Measurements from ENCODE around the gene PIGR.

Gene PIGR

DNA sequence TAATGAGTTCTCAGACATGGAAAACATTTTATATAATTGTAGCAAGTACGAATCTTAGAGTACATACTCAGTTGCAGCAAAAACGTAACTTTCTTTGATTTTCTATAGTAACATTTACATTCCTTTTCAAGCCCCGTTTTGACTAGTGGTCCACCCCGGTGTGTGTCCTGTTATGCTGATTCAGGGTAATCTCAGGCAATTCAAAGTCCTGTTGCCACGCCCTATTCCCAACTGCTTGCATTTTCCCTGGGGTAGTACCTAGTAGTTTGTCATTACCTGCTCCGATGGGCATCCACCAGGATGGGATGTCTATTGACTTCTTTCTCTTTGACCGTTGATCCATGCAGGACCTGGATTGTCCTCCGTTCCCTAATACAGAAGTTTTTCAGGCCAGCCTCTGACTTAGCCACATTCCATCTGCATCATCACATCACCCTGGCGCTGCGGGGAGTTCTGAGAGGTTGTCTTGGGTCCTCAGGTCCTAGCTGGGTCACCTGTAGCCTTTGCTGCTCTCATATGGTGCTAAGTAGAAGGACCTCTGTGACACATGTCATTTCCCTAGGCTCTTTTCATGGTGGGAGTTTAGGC, 39.0 kb upstream of the PIGR start:
- Histone ChIP-seq H3K4me3 (ENCODE audit: severe bottlenecking) (no peak overlapping the region), H3K27ac (ENCODE audit: poor library complexity, severe bottlenecking) (no peak overlapping the region), H3K36me3 (ENCODE audit: low read depth) (no peaks in the 10 kb centered on the region), H3K9me3 (ENCODE audit: severe bottlenecking) (no peaks in the 10 kb centered on the region), H3K27me3 (ENCODE audit: insufficient read depth, poor library complexity, severe bottlenecking) (no peaks in the 10 kb centered on the region), H3K4me1 (ENCODE audit: insufficient read depth, poor library complexity, severe bottlenecking) (no peaks in the 10 kb centered on the region)
- no peak for ATAC-seq (ENCODE audit: low read depth)
- TF ChIP-seq, protein P1, sequence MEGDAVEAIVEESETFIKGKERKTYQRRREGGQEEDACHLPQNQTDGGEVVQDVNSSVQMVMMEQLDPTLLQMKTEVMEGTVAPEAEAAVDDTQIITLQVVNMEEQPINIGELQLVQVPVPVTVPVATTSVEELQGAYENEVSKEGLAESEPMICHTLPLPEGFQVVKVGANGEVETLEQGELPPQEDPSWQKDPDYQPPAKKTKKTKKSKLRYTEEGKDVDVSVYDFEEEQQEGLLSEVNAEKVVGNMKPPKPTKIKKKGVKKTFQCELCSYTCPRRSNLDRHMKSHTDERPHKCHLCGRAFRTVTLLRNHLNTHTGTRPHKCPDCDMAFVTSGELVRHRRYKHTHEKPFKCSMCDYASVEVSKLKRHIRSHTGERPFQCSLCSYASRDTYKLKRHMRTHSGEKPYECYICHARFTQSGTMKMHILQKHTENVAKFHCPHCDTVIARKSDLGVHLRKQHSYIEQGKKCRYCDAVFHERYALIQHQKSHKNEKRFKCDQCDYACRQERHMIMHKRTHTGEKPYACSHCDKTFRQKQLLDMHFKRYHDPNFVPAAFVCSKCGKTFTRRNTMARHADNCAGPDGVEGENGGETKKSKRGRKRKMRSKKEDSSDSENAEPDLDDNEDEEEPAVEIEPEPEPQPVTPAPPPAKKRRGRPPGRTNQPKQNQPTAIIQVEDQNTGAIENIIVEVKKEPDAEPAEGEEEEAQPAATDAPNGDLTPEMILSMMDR (IDR thresholded peaks at IDR 0.05; ENCODE audit: poor library complexity, severe bottlenecking), result no peak
- no peak for DNase-seq (ENCODE audit: low spot score)

DNA sequence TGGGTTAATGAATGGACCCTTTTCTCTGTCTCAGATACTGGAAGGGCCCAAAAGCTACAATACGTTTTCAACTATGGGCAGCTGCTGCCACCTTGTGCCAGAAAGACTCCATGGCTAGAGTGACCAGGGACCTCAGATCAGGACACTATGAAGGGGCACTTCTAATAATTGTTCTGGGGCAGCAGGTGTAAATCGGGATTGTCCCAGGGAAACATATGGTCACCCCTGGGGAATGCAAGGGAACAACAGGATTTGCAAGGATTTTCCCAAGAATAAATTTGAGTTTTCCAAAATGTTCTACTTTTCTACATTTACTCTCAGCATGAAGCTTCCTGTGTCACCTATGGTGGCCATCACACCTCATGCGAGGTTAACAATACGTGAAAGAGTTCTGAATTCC, 36.0 kb upstream of the PIGR start:
- ATAC-seq (ENCODE audit: low read depth) (peak; percentile 85), DNase-seq (ENCODE audit: low spot score) (no peak)
- no peaks in the 10 kb centered on the region for H3K36me3 ChIP-seq (ENCODE audit: low read depth)
- no peaks in the 10 kb centered on the region for H3K9me3 ChIP-seq (ENCODE audit: severe bottlenecking)
- H3K27ac ChIP-seq (ENCODE audit: poor library complexity, severe bottlenecking), result no peak overlapping the region
- TF ChIP-seq, protein P1 (IDR thresholded peaks at IDR 0.05; ENCODE audit: poor library complexity, severe bottlenecking), result peak; percentile 86
- H3K4me1 ChIP-seq (ENCODE audit: insufficient read depth, poor library complexity, severe bottlenecking), result no peaks in the 10 kb centered on the region
- no peak overlapping the region for H3K4me3 ChIP-seq (ENCODE audit: severe bottlenecking)
- H3K27me3 ChIP-seq (ENCODE audit: insufficient read depth, poor library complexity, severe bottlenecking), result no peaks in the 10 kb centered on the region

DNA sequence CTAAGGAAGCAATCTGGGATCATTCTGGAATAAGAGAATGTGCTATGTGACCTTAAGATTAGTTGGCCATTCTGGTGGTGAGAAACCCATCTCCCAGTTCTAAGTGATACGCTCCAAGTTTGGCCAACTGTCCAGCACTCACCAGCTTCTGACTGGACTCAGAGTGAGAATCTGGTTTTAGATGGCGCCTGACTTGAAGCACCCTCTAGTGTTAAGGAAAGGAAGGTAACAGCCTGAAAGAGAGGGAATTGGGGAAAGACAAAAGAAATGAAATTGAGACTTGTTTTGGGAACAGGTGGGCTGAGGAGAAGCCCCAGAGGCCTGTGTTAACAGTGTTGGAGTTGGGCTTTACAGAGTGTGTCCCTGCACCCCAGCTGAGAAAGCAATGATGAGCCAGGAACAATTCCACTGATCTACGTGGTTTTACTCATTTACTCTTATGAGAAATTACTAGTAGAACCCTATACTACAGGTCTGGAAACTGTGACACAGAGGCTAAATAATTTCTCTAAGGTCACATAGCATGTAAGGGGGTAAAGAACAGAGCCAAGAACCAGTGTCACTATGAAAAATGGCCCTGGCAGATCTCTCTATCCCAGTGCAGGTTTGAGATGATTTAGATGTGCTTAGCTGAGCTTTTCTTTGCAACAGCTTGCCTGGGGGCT, 33.2 kb upstream of the PIGR start:
- DNase-seq (ENCODE audit: low spot score) (no peak), ATAC-seq (ENCODE audit: low read depth) (peak; percentile 58; the same call in 2 of the 3 replicates)
- Histone ChIP-seq H3K4me3 (ENCODE audit: severe bottlenecking) (no peak overlapping the region), H3K36me3 (ENCODE audit: low read depth) (no peaks in the 10 kb centered on the region), H3K27me3 (ENCODE audit: insufficient read depth, poor library complexity, severe bottlenecking) (no peaks in the 10 kb centered on the region), H3K9me3 (ENCODE audit: severe bottlenecking) (no peaks in the 10 kb centered on the region), H3K4me1 (ENCODE audit: insufficient read depth, poor library complexity, severe bottlenecking) (no peaks in the 10 kb centered on the region), H3K27ac (ENCODE audit: poor library complexity, severe bottlenecking) (no peak overlapping the region)
- TF ChIP-seq, protein P1 (IDR thresholded peaks at IDR 0.05; ENCODE audit: poor library complexity, severe bottlenecking), result peak; percentile 66

DNA sequence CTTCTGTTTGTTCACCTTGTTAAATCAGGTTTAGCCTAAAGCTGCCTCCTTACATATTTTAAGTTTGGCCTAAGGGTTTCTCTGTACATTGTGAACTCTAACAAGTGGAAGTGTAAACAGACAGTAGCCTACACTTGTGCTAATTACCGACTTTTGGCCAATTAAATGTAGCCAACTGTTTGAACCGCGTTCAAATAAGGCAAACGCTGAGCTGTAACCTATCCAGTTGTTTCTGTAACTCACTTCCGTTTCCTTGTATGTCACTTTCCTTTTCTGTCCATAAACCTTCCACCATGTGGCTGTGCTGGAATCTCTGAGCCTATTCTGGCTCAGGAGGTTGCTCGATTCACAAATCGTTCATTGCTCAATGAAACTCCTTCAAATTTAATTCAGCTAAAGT, 32.0 kb upstream of the PIGR start:
- ATAC-seq (ENCODE audit: low read depth), result no peak
- no peak overlapping the region for H3K27ac ChIP-seq (ENCODE audit: poor library complexity, severe bottlenecking)
- no peak for DNase-seq (ENCODE audit: low spot score)

More for the DNA sequence above, 32.0 kb upstream of the PIGR start:
- Histone ChIP-seq H3K27me3 (ENCODE audit: insufficient read depth, poor library complexity, severe bottlenecking) (no peaks in the 10 kb centered on the region), H3K36me3 (ENCODE audit: low read depth) (no peaks in the 10 kb centered on the region), H3K4me1 (ENCODE audit: insufficient read depth, poor library complexity, severe bottlenecking) (no peaks in the 10 kb centered on the region), H3K9me3 (ENCODE audit: severe bottlenecking) (no peaks in the 10 kb centered on the region), H3K4me3 (ENCODE audit: severe bottlenecking) (no peak overlapping the region)
- TF ChIP-seq, protein P1 (IDR thresholded peaks at IDR 0.05; ENCODE audit: poor library complexity, severe bottlenecking), result no peak
